Astrocyte (in vitro differentiated cells and primary cell): Measurements from ENCODE around the gene FHIT. TPM values are rescaled to one million over a fixed set of nuclear protein-coding genes. Genes with fewer than 3 reads are reported as not detected.

Source experiments
- DNase-seq: peaks from one replicate; pipeline ENCODE4 v3.0.0-alpha.2; 2010; ENCODE audit warnings: low read depth
- FAIRE-seq: peaks from 2 replicates; lab custom pipeline; 2011; peaks lifted over from hg19 to GRCh38; lab: Jason Lieb, UNC
- H2AFZ ChIP-seq: 2 replicates; pipeline ENCODE4 v1.6.0; 2012; ENCODE audit warnings: low read depth, low read length, inconsistent platforms
- H3K27ac ChIP-seq: 2 replicates; pipeline ENCODE4 v1.5.1; 2011; ENCODE audit warnings: low read depth, low read length, inconsistent platforms
- H3K27me3 ChIP-seq: 2 replicates; pipeline ENCODE4 v1.6.0; 2011; ENCODE audit warnings: low read length, inconsistent platforms; ENCODE audit not compliant: insufficient read depth
- H3K36me3 ChIP-seq: 2 replicates; pipeline ENCODE4 v1.5.1; 2011; ENCODE audit warnings: low read length, inconsistent platforms; ENCODE audit not compliant: insufficient read depth
- H3K4me1 ChIP-seq: 2 replicates; pipeline ENCODE4 v1.5.1; 2011; ENCODE audit warnings: low read length, inconsistent platforms; ENCODE audit not compliant: insufficient read depth
- H3K4me2 ChIP-seq: 2 replicates; pipeline ENCODE4 v1.6.0; 2012; ENCODE audit warnings: low read length, inconsistent platforms
- H3K4me3 ChIP-seq: 2 replicates; pipeline ENCODE4 v1.5.1; 2011; ENCODE audit warnings: low read depth, mild to moderate bottlenecking, low read length, inconsistent platforms; ENCODE audit not compliant: insufficient read depth
- H3K79me2 ChIP-seq: 2 replicates; pipeline ENCODE4 v1.6.0; 2012; ENCODE audit warnings: mild to moderate bottlenecking, low read length, inconsistent platforms; ENCODE audit not compliant: insufficient read depth
- H3K9ac ChIP-seq: 2 replicates; pipeline ENCODE4 v1.6.0; 2012; ENCODE audit warnings: mild to moderate bottlenecking, low read length, inconsistent platforms
- H3K9me3 ChIP-seq: 2 replicates; pipeline ENCODE4 v1.5.1; 2012; ENCODE audit warnings: low read depth, mild to moderate bottlenecking, low read length, inconsistent platforms; ENCODE audit not compliant: insufficient read depth
- H4K20me1 ChIP-seq: 2 replicates; pipeline ENCODE4 v1.6.0; 2012; ENCODE audit warnings: low read length, inconsistent platforms; ENCODE audit not compliant: insufficient read depth
- H3K27ac Mint-ChIP-seq: one replicate; pipeline ENCODE4 v1.8.0; 2021; ENCODE audit warnings: mild to moderate bottlenecking, mixed read lengths; ENCODE audit not compliant: unreplicated experiment
- H3K27me3 Mint-ChIP-seq: one replicate; pipeline ENCODE4 v1.8.0; 2021; ENCODE audit warnings: low read depth, mixed read lengths; ENCODE audit not compliant: unreplicated experiment
- H3K36me3 Mint-ChIP-seq: one replicate; pipeline ENCODE4 v1.8.0; 2021; ENCODE audit warnings: low read depth, mixed read lengths; ENCODE audit not compliant: unreplicated experiment
- H3K4me1 Mint-ChIP-seq: one replicate; pipeline ENCODE4 v1.8.0; 2021; ENCODE audit warnings: low read depth, mixed read lengths; ENCODE audit not compliant: unreplicated experiment
- H3K4me3 Mint-ChIP-seq: one replicate; pipeline ENCODE4 v1.8.0; 2021; ENCODE audit warnings: mild to moderate bottlenecking, moderate library complexity, mixed read lengths; ENCODE audit not compliant: unreplicated experiment
- H3K9me3 Mint-ChIP-seq: one replicate; pipeline ENCODE4 v1.8.0; 2021; ENCODE audit warnings: mild to moderate bottlenecking, mixed read lengths; ENCODE audit not compliant: unreplicated experiment
- CTCF ChIP-seq: IDR thresholded peaks from 2 replicates; pipeline ENCODE4 v1.5.1; 2011; ENCODE audit warnings: low read depth, mild to moderate bottlenecking, inconsistent platforms, low read length, moderate library complexity; ENCODE audit not compliant: insufficient read depth
- EZH2 ChIP-seq: IDR thresholded peaks from 2 replicates; pipeline ENCODE4 v1.6.1; 2012; ENCODE audit warnings: mild to moderate bottlenecking, low read length, inconsistent platforms; ENCODE audit not compliant: insufficient read depth
- total RNA-seq: library from RNA; stranded (reverse); gene quantifications from 2 replicates; pipeline ENCODE4 v1.2.1, GENCODE V29; 2021

Gene FHIT
- total RNA-seq, 1 donor from 2014 or later = 6.7 TPM

GRCh38 chr3:60081381-60082095, 1169.7 kb downstream of the FHIT start:
- H2AFZ ChIP-seq = no peak overlapping the region
- no peaks in the 10 kb centered on the region for H3K27me3 Mint-ChIP-seq
- no peaks in the 10 kb centered on the region for H4K20me1 ChIP-seq
- DNase-seq (no peak), FAIRE-seq (no peak)
- H3K4me2 ChIP-seq = no peak overlapping the region
- H3K4me1 Mint-ChIP-seq = peaks cover 9% of the 10 kb centered on the region
- H3K4me3 Mint-ChIP-seq = no peak overlapping the region
- no peak overlapping the region for H3K4me3 ChIP-seq
- no peaks in the 10 kb centered on the region for H3K4me1 ChIP-seq
- H3K27ac Mint-ChIP-seq = no peak overlapping the region
- TF ChIP-seq CTCF = no peak
- TF ChIP-seq EZH2 = no peak
- H3K36me3 Mint-ChIP-seq = no peaks in the 10 kb centered on the region
- no peak overlapping the region for H3K27ac ChIP-seq
- H3K27me3 ChIP-seq = no peaks in the 10 kb centered on the region
- no peak overlapping the region for H3K9ac ChIP-seq
- no peaks in the 10 kb centered on the region for H3K9me3 ChIP-seq
- no peaks in the 10 kb centered on the region for H3K36me3 ChIP-seq
- H3K9me3 Mint-ChIP-seq = peaks cover under 1% of the 10 kb centered on the region
- H3K79me2 ChIP-seq = no peaks in the 10 kb centered on the region

GRCh38 chr3:60080648-60081047, 1170.6 kb downstream of the FHIT start:
- no peak overlapping the region for H3K4me3 Mint-ChIP-seq
- TF ChIP-seq EZH2 = no peak
- no peak for TF ChIP-seq CTCF
- H3K4me1 ChIP-seq = no peaks in the 10 kb centered on the region
- no peak overlapping the region for H3K27ac Mint-ChIP-seq
- H3K36me3 ChIP-seq = no peaks in the 10 kb centered on the region
- no peaks in the 10 kb centered on the region for H3K27me3 Mint-ChIP-seq
- H4K20me1 ChIP-seq = no peaks in the 10 kb centered on the region
- no peak overlapping the region for H3K27ac ChIP-seq
- H3K9ac ChIP-seq = no peak overlapping the region
- H3K36me3 Mint-ChIP-seq = no peaks in the 10 kb centered on the region
- H3K9me3 Mint-ChIP-seq = no peaks in the 10 kb centered on the region
- FAIRE-seq (no peak), DNase-seq (no peak)
- no peak overlapping the region for H3K4me2 ChIP-seq
- peaks cover 5% of the 10 kb centered on the region for H3K4me1 Mint-ChIP-seq
- no peak overlapping the region for H2AFZ ChIP-seq
- H3K27me3 ChIP-seq = no peaks in the 10 kb centered on the region
- no peaks in the 10 kb centered on the region for H3K9me3 ChIP-seq
- H3K79me2 ChIP-seq = no peaks in the 10 kb centered on the region
- no peak overlapping the region for H3K4me3 ChIP-seq

GRCh38 chr3:60079076-60079475, 1172.2 kb downstream of the FHIT start:
- peaks cover 5% of the 10 kb centered on the region for H3K4me1 Mint-ChIP-seq
- no peak overlapping the region for H3K9ac ChIP-seq
- no peaks in the 10 kb centered on the region for H4K20me1 ChIP-seq
- no peaks in the 10 kb centered on the region for H3K36me3 Mint-ChIP-seq
- H3K9me3 ChIP-seq = no peaks in the 10 kb centered on the region
- no peak overlapping the region for H3K27ac ChIP-seq
- no peak overlapping the region for H2AFZ ChIP-seq
- no peaks in the 10 kb centered on the region for H3K79me2 ChIP-seq
- H3K4me3 Mint-ChIP-seq = no peak overlapping the region
- DNase-seq = no peak
- H3K27me3 ChIP-seq = no peaks in the 10 kb centered on the region
- H3K27me3 Mint-ChIP-seq = no peaks in the 10 kb centered on the region
- H3K4me2 ChIP-seq = no peak overlapping the region
- H3K36me3 ChIP-seq = no peaks in the 10 kb centered on the region
- H3K4me3 ChIP-seq = no peak overlapping the region
- no peak overlapping the region for H3K27ac Mint-ChIP-seq
- no peaks in the 10 kb centered on the region for H3K4me1 ChIP-seq
- no peaks in the 10 kb centered on the region for H3K9me3 Mint-ChIP-seq
- TF ChIP-seq EZH2 = no peak
- TF ChIP-seq CTCF = no peak
- no peak for FAIRE-seq
